GM18519 (cell line): ENCODE measurements around the gene INHBE.
"Not testable (repeated sequence)": the region's sequence is repeated elsewhere in the genome, so short reads cannot be mapped to it uniquely, and the experiment has no call there.

ENCODE experiments used
- ATAC-seq: cut with Tn5 transposase; IDR thresholded peaks from one replicate; pipeline ENCODE4 v1.9.1; 2021; ENCODE audit warnings: mild to moderate bottlenecking, moderate library complexity; ENCODE audit not compliant: unreplicated experiment, low FRiP score

INHBE gene

GRCh38 chr12:57439762-57440266 lies 15.3 kb upstream of the INHBE start:
- ATAC-seq, result no peak

- not testable (repeated sequence) for ATAC-seq
These were observed 13.7 kb upstream of the INHBE start for GRCh38 chr12:57441393-57441792.

GRCh38 chr12:57441846-57442427 lies 13.2 kb upstream of the INHBE start:
- ATAC-seq, result no peak

GRCh38 chr12:57444337-57444736 lies 10.8 kb upstream of the INHBE start:
- ATAC-seq, result not testable (repeated sequence)

- no peak for ATAC-seq
These were observed 10.4 kb upstream of the INHBE start for GRCh38 chr12:57444744-57445143.

GRCh38 chr12:57446292-57446960 lies 8.7 kb upstream of the INHBE start:
- no peak for ATAC-seq

- no peak for ATAC-seq
These were observed 6.4 kb upstream of the INHBE start for GRCh38 chr12:57448669-57449068.

GRCh38 chr12:57449375-57449774 lies 5.7 kb upstream of the INHBE start:
- no peak for ATAC-seq

GRCh38 chr12:57450057-57450456 lies 5.0 kb upstream of the INHBE start:
- ATAC-seq, result no peak

- no peak for ATAC-seq
These were observed 3.8 kb upstream of the INHBE start for GRCh38 chr12:57451233-57451778.

- no peak for ATAC-seq
These were observed 2.7 kb upstream of the INHBE start for GRCh38 chr12:57452181-57452936.

GRCh38 chr12:57452937-57453509 lies 2.1 kb upstream of the INHBE start:
- ATAC-seq, result no peak

- no peak for ATAC-seq
These were observed 918 bp upstream of the INHBE start for GRCh38 chr12:57454213-57454565.

GRCh38 chr12:57455374-57456144 lies 452 bp downstream of the INHBE start:
- no peak for ATAC-seq

- ATAC-seq, result no peak
These were observed 1.1 kb downstream of the INHBE start for GRCh38 chr12:57456145-57456700.

GRCh38 chr12:57456737-57457490 lies 1.8 kb downstream of the INHBE start:
- ATAC-seq, result no peak

GRCh38 chr12:57458665-57459054 lies 3.6 kb downstream of the INHBE start:
- ATAC-seq, result no peak

GRCh38 chr12:57459055-57459749 lies 4.1 kb downstream of the INHBE start:
- peak; percentile 53 for ATAC-seq
